ENCODE results near the gene MAP3K5.
"Not testable (repeated sequence)": the region's sequence is repeated elsewhere in the genome, so short reads cannot be mapped to it uniquely, and the experiment has no call there.

The MAP3K5 gene

DNA sequence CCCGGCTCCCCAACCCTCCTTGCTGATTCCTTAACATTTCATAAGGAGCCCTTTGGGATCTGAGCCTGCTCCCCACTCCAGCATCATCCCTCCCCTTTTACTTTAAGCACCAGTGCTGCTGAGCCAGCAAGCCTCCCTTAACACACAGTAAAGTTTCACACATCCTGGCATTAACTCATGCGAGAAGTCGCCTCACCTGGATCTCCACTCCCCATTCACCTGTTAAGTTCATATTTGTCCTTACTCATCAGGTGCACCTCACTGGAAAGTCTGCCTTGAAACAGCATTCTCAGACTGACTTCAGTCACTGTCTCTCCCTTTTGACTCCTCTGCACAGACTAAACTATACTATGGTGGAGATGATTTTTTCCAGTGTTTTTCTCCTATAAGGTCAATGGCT, 194.2 kb downstream of the MAP3K5 start:
- no peak for DNase-seq

DNA sequence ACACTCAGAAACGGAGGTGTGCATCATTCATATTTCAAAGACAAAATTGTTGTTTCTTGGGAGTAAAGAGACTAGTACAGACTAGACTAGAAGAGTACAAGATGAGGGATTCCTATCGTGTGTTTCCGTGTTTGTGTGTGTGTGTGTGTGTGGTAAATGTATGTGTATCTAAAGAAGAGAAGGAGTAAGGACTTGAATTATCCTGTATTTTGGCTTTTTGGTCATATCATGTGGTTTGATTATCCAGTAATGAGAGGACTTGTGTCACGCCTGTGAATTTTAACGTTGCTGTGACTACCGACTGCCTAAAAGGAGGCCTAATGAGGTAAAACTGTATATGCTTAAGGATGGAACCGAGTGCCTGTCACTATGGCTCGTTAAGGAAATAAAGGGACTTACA, 197.6 kb downstream of the MAP3K5 start:
- DNase-seq: no peak

DNA sequence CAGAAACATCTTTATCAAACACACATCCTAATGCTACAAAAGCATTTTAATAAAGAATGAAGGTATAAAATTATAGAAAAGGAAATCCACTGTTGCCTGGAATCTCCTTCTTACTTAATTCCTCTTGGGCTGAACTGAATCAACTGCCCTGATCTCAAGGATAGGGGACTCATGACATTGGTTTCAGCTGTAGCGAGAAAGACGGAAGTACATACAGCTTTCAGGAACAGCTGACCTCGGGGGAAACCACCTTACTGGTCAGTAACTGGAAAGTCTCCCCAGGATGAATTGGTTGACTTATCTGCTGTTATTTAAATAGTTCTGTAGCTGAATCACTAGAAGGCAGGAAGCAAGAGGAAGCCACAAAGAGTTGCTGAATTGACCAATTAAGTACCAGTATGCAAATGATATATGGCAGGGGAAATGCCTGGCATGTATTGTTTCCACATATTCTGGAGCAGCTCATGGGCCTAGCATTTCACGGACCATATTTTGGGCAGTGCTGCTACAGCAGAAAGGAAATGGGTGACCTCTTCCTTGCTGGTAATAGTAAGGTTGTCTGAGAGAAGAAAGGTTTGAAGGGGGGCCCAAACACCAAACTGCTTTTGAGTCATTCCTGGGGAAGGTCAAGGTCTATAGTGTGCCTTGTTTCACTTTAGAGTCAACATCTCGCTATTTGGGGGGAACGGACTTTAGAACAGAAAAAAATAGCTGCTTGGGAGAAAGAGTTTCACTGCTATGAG, 198.4 kb downstream of the MAP3K5 start:
- no peak for DNase-seq

DNA sequence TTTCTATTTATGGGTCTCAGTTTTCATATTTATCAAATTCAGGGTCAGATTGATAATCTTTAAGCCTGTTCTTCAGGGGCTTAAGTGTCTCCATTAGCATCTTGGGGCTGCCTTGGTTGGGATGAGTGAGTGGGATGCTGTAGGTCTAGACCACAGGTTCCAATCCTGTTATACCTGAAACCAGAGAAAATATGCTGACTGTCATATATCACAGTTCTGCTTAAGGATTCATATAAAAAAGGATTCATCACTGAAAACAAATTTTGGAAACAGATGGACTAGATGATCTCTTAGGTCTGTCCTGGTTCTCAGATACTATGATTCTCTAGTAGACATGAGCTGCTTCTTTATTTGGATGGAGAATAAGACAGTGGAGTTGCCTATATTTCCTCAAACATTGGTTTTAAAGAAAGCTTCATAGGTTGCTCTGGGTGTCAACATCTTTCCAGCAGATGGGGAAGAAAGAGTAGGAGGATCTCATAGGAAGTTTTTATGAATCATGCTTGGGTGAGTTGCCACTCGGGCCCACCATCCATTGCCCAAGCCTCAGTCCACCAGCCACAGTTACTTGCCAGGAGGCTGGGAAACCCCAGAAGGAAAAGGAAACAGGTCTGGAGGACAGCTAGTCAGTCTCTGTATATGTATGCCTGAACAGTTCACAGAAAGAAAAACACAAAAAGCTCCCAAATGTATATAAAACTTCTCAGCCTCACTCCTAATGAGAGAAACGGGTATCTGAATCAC, 199.2 kb downstream of the MAP3K5 start:
- DNase-seq: no peak

DNA sequence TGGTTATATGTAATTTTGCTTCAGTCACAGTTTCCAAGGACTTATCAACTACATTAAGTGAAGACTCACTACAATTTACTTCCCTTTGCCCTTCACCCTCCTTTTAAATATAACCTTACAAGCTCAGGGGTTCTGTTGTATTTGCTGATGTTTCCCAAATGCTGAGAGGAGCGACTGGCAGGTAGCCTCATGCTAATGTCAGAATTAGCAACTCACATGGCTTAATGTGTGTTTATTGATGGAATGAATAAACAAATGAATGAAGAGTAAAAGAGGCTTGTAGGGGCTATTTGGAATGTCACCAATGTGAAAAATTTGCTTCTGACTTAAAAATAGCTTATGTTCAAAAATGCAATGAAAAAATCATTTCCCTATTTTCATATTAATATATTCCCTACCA, 200.7 kb downstream of the MAP3K5 start:
- DNase-seq: no peak

DNA sequence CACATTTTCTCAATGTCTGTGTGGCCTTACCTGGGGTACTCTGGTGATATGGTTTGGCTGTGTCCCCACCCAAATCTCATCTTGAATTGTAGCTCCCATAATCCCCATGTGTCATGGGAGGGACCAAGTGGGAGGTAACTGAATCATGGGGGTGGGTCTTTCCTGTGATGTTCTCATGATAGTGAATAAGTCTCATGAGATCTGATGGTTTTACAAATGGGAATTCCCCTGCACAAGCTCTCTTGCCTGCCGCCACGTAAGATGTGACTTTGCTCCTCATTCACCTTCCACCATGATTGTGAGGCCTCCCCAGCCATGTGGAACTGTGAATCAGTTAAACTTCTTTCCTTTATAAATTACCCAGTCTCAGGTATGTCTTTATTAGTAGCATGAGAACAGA, 201.4 kb downstream of the MAP3K5 start:
- DNase-seq: not testable (repeated sequence)

DNA sequence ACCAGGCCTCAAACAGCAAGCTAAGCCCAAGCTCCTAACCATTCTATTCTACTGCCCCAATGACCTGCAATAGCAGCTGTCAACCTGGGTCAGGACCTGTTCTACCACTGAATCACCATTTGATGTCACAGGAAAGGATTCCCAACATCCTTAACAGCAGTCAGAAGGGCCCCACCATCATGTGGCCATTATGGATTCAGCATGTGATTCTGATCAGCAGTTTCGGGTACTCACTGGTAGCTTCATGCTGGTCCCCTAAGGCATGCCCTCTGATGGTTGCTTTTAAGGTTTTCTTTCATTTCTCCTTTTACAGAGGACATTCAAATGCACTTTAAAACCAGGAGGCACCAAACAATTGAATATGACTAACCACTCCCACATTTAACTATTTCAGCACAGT, 204.8 kb downstream of the MAP3K5 start:
- DNase-seq: no peak

DNA sequence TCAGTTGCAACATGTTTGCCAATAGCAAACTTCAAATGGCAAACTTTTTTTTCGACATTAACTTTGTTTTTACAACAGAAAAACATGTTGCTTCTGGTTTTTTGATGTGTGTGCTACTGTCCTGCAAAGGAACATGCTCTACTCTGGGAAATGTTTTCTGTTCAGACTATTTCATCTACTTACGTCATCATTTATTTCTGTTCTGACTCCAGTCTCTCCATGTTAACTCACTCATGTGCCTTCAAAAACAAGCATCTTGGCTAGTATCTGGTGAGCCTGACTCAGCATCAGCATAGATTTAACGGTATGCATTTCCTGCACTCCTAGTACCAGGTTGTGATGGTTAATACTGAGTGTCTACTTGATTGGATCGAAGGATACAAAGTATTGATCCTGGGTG, 206.0 kb downstream of the MAP3K5 start:
- DNase-seq: no peak

DNA sequence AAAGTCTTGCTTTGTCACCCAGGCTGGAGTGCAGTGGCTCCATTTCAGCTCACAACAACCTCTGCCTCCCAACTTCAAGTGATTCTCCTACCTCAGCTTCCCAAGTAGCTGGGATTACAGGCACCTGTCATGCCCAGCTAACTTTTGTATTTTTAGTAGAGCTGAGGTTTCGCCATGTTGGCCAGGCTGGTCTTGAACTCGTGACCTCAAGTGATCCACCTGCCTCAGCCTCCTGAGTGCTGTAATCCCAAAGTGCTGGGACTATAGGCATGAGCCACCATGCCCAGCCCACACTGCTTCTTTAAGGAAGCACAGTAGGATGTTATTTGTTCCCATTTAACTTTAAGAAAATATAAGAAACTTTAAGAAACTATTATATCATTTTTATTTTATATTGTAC, 206.8 kb downstream of the MAP3K5 start:
- not testable (repeated sequence) for DNase-seq

DNA sequence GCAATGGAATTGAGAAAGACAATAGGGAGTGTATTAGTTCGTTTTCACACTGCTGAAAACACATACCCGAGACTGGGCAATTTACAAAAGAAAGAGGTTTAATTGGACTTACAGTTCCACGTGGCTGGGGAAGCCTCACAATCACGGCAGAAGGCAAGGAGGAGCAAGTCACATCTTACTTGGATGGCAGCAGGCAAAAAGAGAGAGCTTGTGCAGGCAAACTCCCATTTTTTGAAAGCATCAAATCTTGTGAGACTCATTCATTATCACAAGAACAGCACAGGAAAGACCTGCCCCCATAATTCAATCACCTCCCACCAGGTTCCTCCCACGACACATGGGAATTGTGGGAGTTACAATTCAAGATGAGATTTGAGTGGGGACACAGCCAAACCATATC, 208.0 kb downstream of the MAP3K5 start:
- not testable (repeated sequence) for DNase-seq

DNA sequence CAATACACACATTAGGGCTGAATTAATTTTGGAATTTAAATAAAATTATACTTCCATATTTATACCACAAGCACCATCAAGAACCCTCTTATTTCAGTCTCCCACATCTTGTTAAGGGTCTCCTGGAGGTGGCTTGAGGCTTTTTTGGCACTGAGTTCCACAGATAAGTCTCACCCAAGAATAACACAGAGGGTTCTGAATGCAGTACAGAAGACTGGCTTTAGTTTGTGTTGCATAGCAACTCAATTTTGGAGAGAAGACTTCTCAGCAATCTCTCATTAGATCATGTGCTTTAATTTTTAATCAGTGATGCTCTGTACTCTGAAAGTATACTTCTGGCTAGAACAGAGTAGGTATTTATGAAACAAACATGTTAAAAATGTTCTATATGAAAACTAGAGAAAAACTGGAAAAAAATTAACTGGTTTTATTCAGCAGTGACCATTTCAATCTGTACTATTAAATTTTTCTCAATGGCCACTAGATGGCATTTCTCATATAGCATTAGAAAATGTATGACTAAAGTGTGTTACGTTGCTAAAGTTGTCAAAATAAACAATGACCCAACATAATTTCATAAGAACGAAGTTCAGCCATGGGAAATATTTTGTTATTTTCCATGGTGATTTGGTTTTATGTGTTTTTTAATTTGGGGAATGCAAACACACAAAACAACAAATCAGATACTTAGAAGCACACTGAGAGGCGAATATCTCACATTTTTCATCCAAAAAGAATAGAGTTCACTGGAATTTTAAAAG, 209.4 kb downstream of the MAP3K5 start:
- no peak for DNase-seq

DNA sequence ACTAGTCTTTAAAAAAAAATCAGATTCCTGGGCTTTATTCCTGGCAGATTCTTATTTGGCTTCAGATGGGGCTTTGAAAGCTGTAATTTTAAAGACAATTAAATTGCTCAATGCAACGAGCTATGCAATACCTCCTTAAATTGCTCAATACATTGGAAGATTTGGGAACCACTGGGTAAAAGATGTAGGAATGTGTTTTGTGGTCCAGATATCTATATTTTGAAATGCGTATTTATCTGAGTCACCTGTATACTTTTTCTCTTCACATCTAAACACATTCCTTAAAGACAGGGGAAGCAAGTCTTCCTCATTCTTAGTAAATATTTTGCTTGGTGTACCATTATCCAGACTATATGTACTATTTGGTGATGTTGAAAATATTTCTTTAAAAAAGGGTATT, 212.5 kb downstream of the MAP3K5 start:
- no peak for DNase-seq

DNA sequence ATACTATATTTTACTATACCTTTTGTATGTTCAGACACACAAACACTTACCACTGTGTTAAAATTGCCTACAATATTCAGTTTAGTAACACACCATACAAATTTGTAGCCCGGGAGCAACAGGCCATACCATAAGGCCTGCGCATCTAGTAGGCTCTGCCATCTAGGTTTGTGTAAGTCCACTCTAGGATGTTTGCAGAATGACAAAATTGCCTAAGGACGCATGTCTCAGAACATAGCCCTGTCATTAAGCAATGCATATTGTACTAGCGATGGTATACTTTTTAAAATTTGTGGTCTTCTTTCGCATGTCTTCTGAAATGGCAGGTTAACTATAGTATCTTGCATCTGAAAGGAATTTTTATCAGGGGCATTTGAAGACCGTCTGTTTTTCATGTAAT, 215.5 kb downstream of the MAP3K5 start:
- DNase-seq: no peak

DNA sequence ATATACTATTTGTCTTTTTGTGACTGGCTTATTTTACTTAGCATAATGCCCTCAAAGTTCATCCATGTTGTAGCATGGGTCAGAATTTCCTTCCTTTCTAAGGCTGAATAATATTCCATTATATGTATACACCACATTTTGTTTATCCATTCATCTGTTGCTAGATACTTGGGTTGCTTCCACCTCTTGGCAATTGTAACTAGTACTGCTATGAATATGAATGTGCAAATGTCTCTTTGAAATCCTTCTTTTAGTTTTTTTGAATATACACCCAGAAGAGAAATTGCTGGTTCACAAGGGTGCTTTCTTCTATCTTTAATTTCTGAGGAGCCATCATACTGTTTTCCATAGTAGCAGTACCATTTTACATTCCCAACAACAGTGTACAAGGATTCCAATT, 220.8 kb downstream of the MAP3K5 start:
- DNase-seq: no peak

DNA sequence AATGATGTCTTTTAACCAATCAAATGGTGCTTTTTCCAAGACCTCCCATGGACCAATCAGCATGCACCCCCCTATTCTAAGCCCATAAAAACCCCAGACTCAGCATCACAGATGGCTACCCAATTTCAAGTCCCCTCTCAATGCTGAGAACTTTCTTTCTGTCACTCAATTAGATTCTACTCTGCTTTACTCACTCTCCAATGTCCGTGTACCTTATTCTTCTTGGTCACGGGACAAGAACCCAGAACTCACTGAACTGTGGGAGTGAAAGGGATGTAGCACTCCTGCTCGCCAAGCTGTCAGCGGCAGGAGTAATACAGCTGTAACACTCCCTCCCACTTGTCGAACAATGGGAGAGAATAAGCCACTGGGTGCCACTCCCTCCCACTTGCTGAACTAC, 221.2 kb downstream of the MAP3K5 start:
- no peak for DNase-seq

DNA sequence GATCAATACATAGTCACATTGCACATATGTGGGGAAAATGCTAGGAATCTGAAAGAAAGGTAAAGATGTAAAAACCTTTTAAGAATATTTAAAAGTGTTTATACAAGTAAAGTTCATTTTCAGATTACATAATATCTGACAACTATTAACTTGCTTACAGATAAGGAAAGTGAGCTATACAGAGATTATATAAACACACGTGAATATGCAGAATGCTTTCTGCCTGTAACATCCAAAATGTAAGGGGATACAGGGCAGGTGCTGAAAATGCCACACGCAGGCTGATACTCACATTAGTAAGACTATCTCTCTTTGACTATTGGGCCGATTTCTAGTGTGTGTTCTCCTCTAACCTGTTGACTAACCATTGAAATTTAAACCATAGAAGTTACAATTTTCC, 224.1 kb downstream of the MAP3K5 start:
- DNase-seq: no peak

DNA sequence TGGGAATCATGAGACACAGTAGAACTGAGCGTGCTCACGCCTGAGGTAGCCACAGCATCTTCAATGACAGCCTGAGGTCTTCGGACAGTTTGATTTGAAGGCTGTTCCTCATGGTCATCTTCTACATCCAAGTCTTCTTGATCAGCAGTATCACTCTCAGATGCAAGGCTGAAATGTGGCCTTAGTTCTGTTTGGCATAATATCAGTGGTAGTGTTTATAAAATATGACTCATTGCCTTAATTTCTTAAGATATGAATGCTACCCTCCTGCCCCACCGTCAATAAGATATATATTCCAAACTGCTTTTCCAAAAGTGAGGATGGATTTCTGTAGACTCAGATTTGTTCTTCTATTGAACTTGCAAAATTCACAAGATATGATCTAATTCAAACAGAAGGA, 224.6 kb downstream of the MAP3K5 start:
- no peak for DNase-seq

DNA sequence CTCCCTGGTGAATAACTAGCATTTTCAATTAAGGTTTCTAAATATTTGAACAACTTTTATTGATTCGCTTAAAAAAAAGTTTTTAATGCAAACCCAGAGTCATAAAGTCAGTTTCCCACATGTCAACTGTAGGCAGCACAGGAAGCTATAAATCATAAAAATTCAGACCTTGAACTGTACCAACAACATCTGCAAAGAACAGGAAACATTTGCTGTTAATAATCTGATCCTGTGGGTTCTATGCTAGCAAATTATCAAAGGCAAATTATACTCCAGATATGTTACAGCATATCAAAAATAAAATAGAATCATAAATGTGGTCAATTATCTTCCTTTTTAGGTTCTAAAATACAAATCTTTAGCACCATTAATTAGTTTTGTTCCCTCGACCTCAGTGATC, 225.4 kb downstream of the MAP3K5 start:
- no peak for DNase-seq

DNA sequence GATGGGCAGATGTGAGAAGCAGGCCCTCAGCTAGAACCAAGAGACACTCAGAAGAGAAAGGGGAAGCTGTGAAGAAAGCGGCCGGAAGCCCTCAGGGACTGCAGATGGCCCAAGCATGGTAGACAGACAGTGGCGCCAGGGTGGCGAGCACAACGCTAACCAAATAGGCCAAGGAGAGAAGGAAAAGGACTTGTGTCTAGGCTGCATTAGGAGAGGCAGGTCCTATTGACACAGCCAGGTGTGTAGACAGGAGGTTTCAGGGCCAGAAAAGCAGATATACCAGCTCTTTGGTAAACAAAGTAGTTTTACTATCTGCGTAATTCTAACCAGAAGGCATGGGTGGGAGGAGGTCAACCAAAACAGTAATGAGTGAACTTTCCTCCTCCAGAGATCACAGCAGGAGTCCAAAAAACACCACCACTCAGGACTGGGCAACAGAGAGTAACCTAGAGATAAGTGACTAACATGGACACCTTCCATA, 226.2 kb downstream of the MAP3K5 start:
- DNase-seq: no peak

DNA sequence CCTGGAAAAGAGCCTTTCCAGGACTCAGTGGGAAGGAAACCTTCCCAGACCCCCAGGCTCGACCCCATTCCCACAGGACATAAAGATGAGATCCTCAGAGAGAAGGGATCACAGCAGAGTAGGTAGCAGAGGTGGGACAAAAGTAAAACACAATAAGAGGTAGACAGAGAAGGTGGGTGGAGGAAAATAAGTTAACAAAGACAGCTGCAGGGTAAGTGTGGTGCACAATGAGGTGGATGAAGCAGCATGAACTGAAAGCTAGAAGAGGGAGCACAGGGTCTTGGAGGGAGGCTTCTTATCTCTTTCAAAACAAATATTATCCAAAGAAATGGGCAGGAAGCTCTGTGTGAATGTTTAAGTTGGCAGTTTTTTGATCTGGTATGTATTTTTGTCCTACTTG, 228.1 kb downstream of the MAP3K5 start:
- DNase-seq: no peak

DNA sequence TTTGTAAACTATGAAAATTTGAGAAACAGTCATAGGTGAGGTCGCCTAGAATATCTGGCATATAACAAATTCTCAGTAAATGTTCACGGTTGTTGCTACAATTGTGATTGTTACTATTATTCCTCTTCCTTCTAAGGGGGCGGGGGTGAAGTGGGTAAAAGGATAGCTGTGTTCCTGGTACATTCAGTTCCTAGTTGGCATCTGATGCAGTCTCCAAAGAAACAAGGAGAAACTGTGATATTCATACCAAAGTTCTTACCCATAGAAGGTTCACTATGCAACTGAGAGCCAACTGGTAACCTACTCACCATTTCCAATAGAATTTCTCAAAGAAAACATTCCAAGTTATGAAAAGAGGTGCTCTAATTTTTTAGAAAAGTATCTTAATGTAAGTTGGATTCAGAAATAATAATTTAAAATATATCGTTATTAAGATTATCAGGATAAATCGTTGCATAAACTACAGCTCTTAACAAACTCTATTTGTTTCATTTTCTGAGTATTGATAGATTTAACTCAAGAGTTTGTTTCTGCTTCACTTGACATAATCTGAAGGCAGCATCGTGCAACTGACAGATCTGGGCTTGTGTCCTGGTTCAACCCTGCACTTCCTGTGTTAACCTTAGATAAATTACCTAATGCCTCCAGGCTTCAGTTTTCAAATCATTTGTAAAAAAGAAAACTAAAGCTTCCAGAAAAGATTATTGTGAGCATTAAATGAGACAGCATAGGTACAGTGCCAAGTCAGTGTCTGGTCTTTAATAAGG, 228.7 kb downstream of the MAP3K5 start:
- no peak for DNase-seq

DNA sequence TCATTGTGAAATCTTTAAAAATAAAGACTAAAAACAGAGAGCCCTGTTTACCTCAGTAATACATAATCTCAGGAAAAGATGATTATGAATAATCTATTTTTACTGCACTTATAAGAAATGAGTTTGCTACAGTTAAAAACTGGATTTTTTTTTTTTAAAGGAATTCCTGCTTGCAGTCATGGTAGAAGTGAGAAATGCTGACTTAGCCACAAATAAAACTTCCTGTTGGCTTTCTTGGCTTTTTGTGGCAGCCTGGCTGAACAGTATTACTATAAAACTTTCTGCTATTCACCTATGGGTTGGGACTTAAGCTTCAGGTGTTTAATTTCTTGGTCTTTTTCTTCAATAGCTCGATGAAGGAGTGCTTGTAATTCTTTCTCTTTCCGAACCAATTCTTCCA, 230.1 kb downstream of the MAP3K5 start:
- DNase-seq: no peak

Measured in right forelimb (tissue), 1 donor.